OCI-LY1 (cell line): Measurements from ENCODE around the gene RIPOR2.

Source experiments
- H2AFZ ChIP-seq: fragments of 200-600 bp; sonication (generic), shearing (Covaris generic); 2 replicates; pipeline ENCODE4 v1.6.0; 2014; ENCODE audit warnings: antibody characterized with exemption, mild to moderate bottlenecking, low read length
- H3F3A ChIP-seq: fragments of 200-600 bp; sonication (generic), shearing (Covaris generic); 2 replicates; pipeline ENCODE4 v1.6.0; 2014; ENCODE audit warnings: mild to moderate bottlenecking, antibody characterized with exemption, low read length, moderate library complexity; ENCODE audit not compliant: insufficient read depth
- H3K27ac ChIP-seq: fragments of 200-600 bp; sonication (generic); 2 replicates; pipeline ENCODE4 v1.5.1; 2014; ENCODE audit warnings: low read length, mixed run types, mild to moderate bottlenecking, low read depth; ENCODE audit not compliant: poor library complexity, severe bottlenecking
- H3K27me3 ChIP-seq: fragments of 200-600 bp; sonication (generic); 2 replicates; pipeline ENCODE4 v1.6.0; 2014; ENCODE audit warnings: antibody characterized with exemption, mild to moderate bottlenecking, low read length, moderate library complexity; ENCODE audit not compliant: insufficient read depth
- H3K36me3 ChIP-seq: fragments of 200-600 bp; sonication (generic); 2 replicates; pipeline ENCODE4 v1.6.1; 2014; ENCODE audit warnings: mild to moderate bottlenecking, antibody characterized with exemption, low read length, moderate library complexity, mixed read lengths; ENCODE audit not compliant: insufficient read depth
- H3K4me1 ChIP-seq: fragments of 200-600 bp; sonication (generic); 2 replicates; pipeline ENCODE4 v1.5.1; 2014; ENCODE audit warnings: mild to moderate bottlenecking, low read length, moderate library complexity; ENCODE audit not compliant: insufficient read depth, severe bottlenecking
- H3K4me2 ChIP-seq: fragments of 200-600 bp; sonication (generic), shearing (Covaris generic); 2 replicates; pipeline ENCODE4 v1.6.1; 2014; ENCODE audit warnings: low read length
- H3K4me3 ChIP-seq: fragments of 200-600 bp; sonication (generic); 2 replicates; pipeline ENCODE4 v1.5.1; 2014; ENCODE audit warnings: low read length, low read depth, mild to moderate bottlenecking, mixed read lengths; ENCODE audit not compliant: poor library complexity, severe bottlenecking
- H3K79me2 ChIP-seq: fragments of 200-600 bp; shearing (Covaris generic); 2 replicates; pipeline ENCODE4 v1.6.1; 2016; ENCODE audit warnings: mixed run types, low read length, mixed read lengths; ENCODE audit not compliant: insufficient read depth
- H3K9ac ChIP-seq: fragments of 200-600 bp; sonication (generic), shearing (Covaris generic); 2 replicates; pipeline ENCODE4 v1.6.1; 2014; ENCODE audit warnings: mild to moderate bottlenecking, low read length, mixed read lengths
- H3K9me2 ChIP-seq: fragments of 200-600 bp; sonication (generic), shearing (Covaris generic); 2 replicates; pipeline ENCODE4 v1.6.1; 2014; ENCODE audit warnings: low read depth, mild to moderate bottlenecking, low read length, mixed read lengths
- H3K9me3 ChIP-seq: fragments of 200-600 bp; shearing (Covaris generic); 2 replicates; pipeline ENCODE4 v1.6.1; 2014; ENCODE audit warnings: low read length, mixed read lengths
- H4K20me1 ChIP-seq: fragments of 200-600 bp; sonication (generic), shearing (Covaris generic); 2 replicates; pipeline ENCODE4 v1.6.0; 2016; ENCODE audit warnings: mild to moderate bottlenecking, low read length; ENCODE audit not compliant: insufficient read depth
- CTCF ChIP-seq: fragments of 200-600 bp; sonication (generic), shearing (Covaris generic); IDR thresholded peaks from 2 replicates; pipeline ENCODE4 v1.5.1; 2017; ENCODE audit warnings: mild to moderate bottlenecking, antibody characterized with exemption, low read length, moderate library complexity, mixed read lengths
- EZH2 ChIP-seq: fragments of 200-600 bp; sonication (generic), shearing (Covaris generic); IDR thresholded peaks from 2 replicates; pipeline ENCODE4 v1.8.0; 2017; ENCODE audit warnings: borderline replicate concordance, mixed run types, mild to moderate bottlenecking, antibody characterized with exemption, low read length, moderate library complexity, mixed read lengths

RIPOR2 gene

GRCh38 chr6:24807584-24807983 is 128.2 kb downstream of the RIPOR2 start:
- H3K9ac ChIP-seq = no peak overlapping the region
- no peaks in the 10 kb centered on the region for H3K9me2 ChIP-seq
- H3K9me3 ChIP-seq = no peaks in the 10 kb centered on the region

GRCh38 chr6:24802271-24803059 is 133.3 kb downstream of the RIPOR2 start:
- no peak overlapping the region for H3K4me3 ChIP-seq
- H3K9me3 ChIP-seq = no peaks in the 10 kb centered on the region
- no peaks in the 10 kb centered on the region for H3K9me2 ChIP-seq
- no peak overlapping the region for H3K9ac ChIP-seq
- no peaks in the 10 kb centered on the region for H4K20me1 ChIP-seq
- H3K4me2 ChIP-seq = no peak overlapping the region
- no peaks in the 10 kb centered on the region for H3K79me2 ChIP-seq
- H2AFZ ChIP-seq = no peak overlapping the region
- H3K36me3 ChIP-seq = peaks cover 24% of the 10 kb centered on the region; the same call in 1 of the 2 replicates
- no peaks in the 10 kb centered on the region for H3K4me1 ChIP-seq
- TF ChIP-seq EZH2 = no peak
- TF ChIP-seq CTCF = no peak
- no peaks in the 10 kb centered on the region for H3K27me3 ChIP-seq
- H3F3A ChIP-seq = no peaks in the 10 kb centered on the region
- no peak overlapping the region for H3K27ac ChIP-seq

More at GRCh38 chr6:24807584-24807983, 128.2 kb downstream of the RIPOR2 start:
- Histone ChIP-seq H3K4me2 (no peak overlapping the region), H3K36me3 (peaks cover 45% of the 10 kb centered on the region; the same call in 1 of the 2 replicates), H3F3A (no peaks in the 10 kb centered on the region), H3K4me3 (no peak overlapping the region), H3K27ac (no peak overlapping the region), H2AFZ (no peak overlapping the region), H3K27me3 (no peaks in the 10 kb centered on the region), H3K4me1 (no peaks in the 10 kb centered on the region), H4K20me1 (no peaks in the 10 kb centered on the region), H3K79me2 (no peaks in the 10 kb centered on the region)
- no peak for TF ChIP-seq CTCF
- TF ChIP-seq EZH2 = no peak

DNA sequence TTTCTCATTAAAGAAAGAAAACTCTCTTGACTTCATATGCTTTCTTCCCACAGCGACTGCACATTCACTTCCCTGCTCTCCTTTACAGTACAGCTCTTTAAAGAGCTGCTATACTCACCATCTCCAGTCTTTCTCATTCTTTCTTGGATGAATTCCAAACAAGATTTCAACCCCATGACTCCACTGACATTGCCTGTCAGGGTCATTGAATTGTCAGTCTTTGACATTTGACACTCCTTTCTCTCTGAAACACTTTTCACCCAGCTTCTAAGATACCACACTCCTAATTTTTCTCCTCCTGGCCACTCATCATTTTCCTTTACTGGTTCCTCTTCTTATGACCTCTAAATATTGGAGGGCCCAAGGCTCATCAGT is 136.2 kb downstream of the RIPOR2 start:
- Histone ChIP-seq H2AFZ (no peak overlapping the region), H3K4me1 (no peaks in the 10 kb centered on the region), H3K9ac (no peak overlapping the region), H3K79me2 (no peaks in the 10 kb centered on the region), H3K27ac (no peak overlapping the region), H3F3A (no peaks in the 10 kb centered on the region), H3K4me2 (no peak overlapping the region), H3K9me2 (no peaks in the 10 kb centered on the region), H4K20me1 (no peaks in the 10 kb centered on the region), H3K27me3 (no peaks in the 10 kb centered on the region), H3K36me3 (peaks cover 7% of the 10 kb centered on the region; the same call in 1 of the 2 replicates), H3K9me3 (no peaks in the 10 kb centered on the region), H3K4me3 (no peak overlapping the region)
- TF ChIP-seq EZH2 (no peak), CTCF (no peak)
